BJ (cell line): ENCODE results near the gene MYO15A. TPM values are rescaled to one million over a fixed set of nuclear protein-coding genes. Genes with fewer than 3 reads are reported as not detected.

Experiments
- CTCF ChIA-PET: fragments of 350-600 bp; formaldehyde crosslinking; extraction: SDS; loops from one replicate; lab custom pipeline; 2021; ENCODE audit warnings: antibody characterized with exemption, inconsistent platforms; lab: Yijun Ruan, JAX
- POLR2A ChIA-PET: fragments of 300-600 bp; sonication (Branson Sonifier 250); formaldehyde crosslinking; extraction: SDS; loops from one replicate; lab custom pipeline; 2021; ENCODE audit warnings: antibody characterized with exemption; lab: Charles Lee
- DNase-seq: peaks from one replicate; pipeline ENCODE4 v3.0.0-alpha.2; 2011; ENCODE audit warnings: low read depth
- H3K27me3 ChIP-seq: 2 replicates; pipeline ENCODE4 v1.6.0; 2011; ENCODE audit warnings: low read length; ENCODE audit not compliant: control insufficient read depth, insufficient read depth
- H3K36me3 ChIP-seq: 2 replicates; pipeline ENCODE4 v1.5.1; 2011; ENCODE audit warnings: low read length; ENCODE audit not compliant: control insufficient read depth, insufficient read depth
- H3K4me3 ChIP-seq: 2 replicates; pipeline ENCODE4 v1.5.1; 2011; ENCODE audit warnings: low read depth, mild to moderate bottlenecking, control low read depth, low read length
- CTCF ChIP-seq: IDR thresholded peaks from 2 replicates; pipeline ENCODE4 v1.5.1; 2011; ENCODE audit warnings: low read depth, mild to moderate bottlenecking, control low read depth, inconsistent platforms, low read length, moderate library complexity; ENCODE audit not compliant: insufficient read depth
- polyA plus RNA-seq: library from polyadenylated mRNA; depleted of rRNA; stranded (reverse); fragments of >200 nt; gene quantifications from 2 replicates; pipeline ENCODE4 v1.2.3, GENCODE V29; 2011

MYO15A gene
- polyA plus RNA-seq, 1 experiment = 1.0 TPM

- ChIA-PET CTCF (interaction anchor here (1.6 kb wide), 1 partner anchor 100 kb away, joined by 3 read pairs; no protein-coding TSS in a partner anchor), POLR2A (no interaction called here)
- H3K4me3 ChIP-seq = no peak overlapping the region
- no peaks in the 10 kb centered on the region for H3K27me3 ChIP-seq
- H3K36me3 ChIP-seq = no peaks in the 10 kb centered on the region
- DNase-seq = no peak
- TF ChIP-seq CTCF = no peak
These were observed 38.4 kb downstream of the MYO15A start for GRCh38 chr17:18146980-18147379.

GRCh38 chr17:18148586-18148985 lies 40.0 kb downstream of the MYO15A start:
- CTCF ChIA-PET = interaction anchor here (1.9 kb wide), 1 partner anchor 35 kb away, joined by 4 read pairs; the partner anchor contains the start of gene ALKBH5
- POLR2A ChIA-PET = no interaction called here
- no peak for TF ChIP-seq CTCF
- Histone ChIP-seq H3K36me3 (no peaks in the 10 kb centered on the region), H3K27me3 (no peaks in the 10 kb centered on the region), H3K4me3 (no peak overlapping the region)
- DNase-seq = no peak

GRCh38 chr17:18151290-18151689 lies 42.7 kb downstream of the MYO15A start:
- POLR2A ChIA-PET = no interaction called here
- CTCF ChIA-PET = interaction anchor here (0.8 kb wide), 1 partner anchor 52 kb away, joined by 3 read pairs; no protein-coding TSS in a partner anchor
- no peak for TF ChIP-seq CTCF
- H3K4me3 ChIP-seq = no peak overlapping the region
- H3K36me3 ChIP-seq = no peaks in the 10 kb centered on the region
- no peaks in the 10 kb centered on the region for H3K27me3 ChIP-seq
- DNase-seq = no peak

GRCh38 chr17:18155179-18155578 lies 46.6 kb downstream of the MYO15A start:
- no peak for DNase-seq
- POLR2A ChIA-PET = no interaction called here
- Histone ChIP-seq H3K27me3 (no peaks in the 10 kb centered on the region), H3K36me3 (no peaks in the 10 kb centered on the region), H3K4me3 (no peak overlapping the region)
- TF ChIP-seq CTCF = no peak
- CTCF ChIA-PET = interaction anchor here (0.5 to 2.6 kb wide), 2 partner anchors 12 to 62 kb away, joined by 4 to 9 read pairs; no protein-coding TSS in a partner anchor

- H3K36me3 ChIP-seq = no peaks in the 10 kb centered on the region
- H3K4me3 ChIP-seq = no peak overlapping the region
- TF ChIP-seq CTCF = no peak
- ChIA-PET POLR2A (no interaction called here), CTCF (interaction anchor here (2.6 kb wide), 1 partner anchor 13 kb away, joined by 9 read pairs; no protein-coding TSS in a partner anchor)
- DNase-seq = no peak
- no peaks in the 10 kb centered on the region for H3K27me3 ChIP-seq
These were observed 47.8 kb downstream of the MYO15A start for GRCh38 chr17:18156171-18156975.
